Fibroblast of peridontal ligament (primary cell): ENCODE results near the gene HELZ.
"Not testable (repeated sequence)": the region's sequence is repeated elsewhere in the genome, so short reads cannot be mapped to it uniquely, and the experiment has no call there.

Experiments used
- DNase-seq: peaks from one replicate; pipeline ENCODE4 v3.0.0-alpha.2; 2010; ENCODE audit errors: extremely low read depth

HELZ gene

DNA sequence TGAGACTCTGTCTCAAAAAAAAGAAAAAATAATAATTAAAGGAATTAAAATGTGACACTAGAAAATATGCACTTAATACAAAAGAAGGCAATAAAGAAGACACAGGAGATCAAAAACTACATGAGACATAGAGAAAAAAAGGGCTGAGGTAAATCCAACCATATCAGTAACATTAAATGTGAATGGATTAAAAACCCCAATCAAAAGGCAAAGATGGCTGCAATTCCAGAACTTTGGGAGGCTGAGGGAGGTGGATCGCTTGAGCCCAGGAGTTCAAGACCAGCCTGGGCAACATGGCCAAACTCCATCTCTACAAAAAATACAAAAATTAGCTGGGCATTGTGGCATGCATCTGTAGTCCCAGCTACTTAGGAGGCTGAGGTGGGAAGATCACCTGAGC, 103.0 kb downstream of the HELZ start:
- DNase-seq = not testable (repeated sequence)

GRCh38 chr17:67139784-67140665, 105.0 kb downstream of the HELZ start:
- DNase-seq = peak; percentile 25

DNA sequence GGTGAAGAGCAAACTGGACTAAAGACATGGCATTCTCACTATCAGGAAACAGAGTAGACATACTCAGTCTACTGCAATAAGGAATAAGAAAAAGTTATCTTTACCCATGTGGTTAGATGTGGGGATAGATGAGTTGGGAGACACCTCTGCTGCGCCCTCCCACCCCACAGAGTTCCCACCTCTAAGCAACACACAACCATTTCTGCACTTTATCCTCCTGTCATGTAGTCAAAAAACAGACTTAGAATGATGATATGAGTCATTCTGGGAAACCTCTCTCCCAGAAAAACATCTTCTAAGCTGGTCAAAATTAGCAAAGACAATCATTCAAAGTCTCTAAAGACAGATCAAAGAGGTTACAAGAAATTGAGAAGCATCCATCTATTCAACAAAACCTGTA, 105.7 kb downstream of the HELZ start:
- DNase-seq = no peak

- no peak for DNase-seq
These were observed 106.6 kb downstream of the HELZ start for GRCh38 chr17:67138392-67138791.

DNA sequence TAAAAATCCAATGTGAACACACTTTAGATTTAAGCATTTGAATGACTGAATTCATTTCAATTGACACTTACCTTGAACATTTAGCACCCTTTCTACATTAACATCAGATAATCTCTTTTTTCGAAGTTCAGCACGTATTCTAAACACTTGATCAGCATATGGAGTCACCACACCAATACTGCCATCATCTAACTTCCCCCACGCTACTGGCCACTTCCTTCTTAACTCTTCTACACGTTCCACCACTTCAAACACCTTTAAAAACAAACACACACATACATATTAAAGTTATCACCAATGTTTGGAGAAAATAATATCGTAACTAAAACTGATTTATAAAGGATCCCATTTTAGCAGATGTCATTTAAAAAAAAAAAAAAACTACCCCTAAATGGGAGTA, 107.1 kb downstream of the HELZ start:
- no peak for DNase-seq

- no peak for DNase-seq
These were observed 108.0 kb downstream of the HELZ start for GRCh38 chr17:67137026-67137370.

GRCh38 chr17:67136191-67137025, 108.6 kb downstream of the HELZ start:
- DNase-seq = peak; percentile 35

DNA sequence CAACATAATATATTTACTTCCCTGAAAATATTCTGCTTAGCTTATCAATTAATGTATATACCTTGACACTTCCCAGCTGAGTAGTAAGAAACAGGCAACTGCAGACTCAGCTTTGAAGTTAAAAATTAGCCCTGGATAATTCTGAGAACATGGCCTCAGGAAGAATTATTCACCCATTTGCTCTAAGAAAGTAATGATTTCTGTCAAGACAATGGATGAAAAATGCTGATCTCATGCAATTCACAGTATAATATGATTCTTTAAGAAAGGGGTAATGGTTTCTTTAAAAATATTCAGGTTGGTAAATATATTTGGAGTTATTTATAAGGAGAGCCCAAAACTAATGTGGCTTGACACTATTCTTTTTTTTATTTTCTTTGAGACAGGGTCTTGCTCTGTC, 111.8 kb downstream of the HELZ start:
- no peak for DNase-seq

- DNase-seq = no peak
These were observed 112.6 kb downstream of the HELZ start for GRCh38 chr17:67132366-67132765.

GRCh38 chr17:67130768-67131167, 114.2 kb downstream of the HELZ start:
- DNase-seq = no peak

GRCh38 chr17:67129283-67129682, 115.7 kb downstream of the HELZ start:
- no peak for DNase-seq

GRCh38 chr17:67128700-67129099, 116.3 kb downstream of the HELZ start:
- no peak for DNase-seq

- DNase-seq = no peak
These were observed 117.1 kb downstream of the HELZ start for GRCh38 chr17:67127925-67128324.

GRCh38 chr17:67126983-67127382, 118.0 kb downstream of the HELZ start:
- no peak for DNase-seq

DNA sequence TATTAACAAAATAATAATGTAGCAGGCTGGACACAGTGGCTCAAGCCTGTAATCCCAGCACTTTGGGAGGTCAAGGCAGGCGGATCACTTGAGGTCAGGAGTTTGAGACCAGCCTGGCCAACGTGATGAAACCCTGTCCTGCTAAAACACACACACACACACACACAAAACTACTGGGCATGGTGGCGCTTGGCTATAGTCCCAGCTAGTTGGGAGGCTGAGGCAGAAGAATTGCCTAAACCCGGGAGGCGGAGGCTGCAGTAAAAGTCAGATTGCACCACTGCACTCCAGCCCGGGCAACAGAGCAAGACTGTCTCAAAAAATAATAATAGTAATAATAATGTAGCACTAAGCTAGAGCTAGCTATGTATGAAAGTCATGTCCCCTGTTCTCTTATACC, 118.5 kb downstream of the HELZ start:
- DNase-seq = not testable (repeated sequence)

DNA sequence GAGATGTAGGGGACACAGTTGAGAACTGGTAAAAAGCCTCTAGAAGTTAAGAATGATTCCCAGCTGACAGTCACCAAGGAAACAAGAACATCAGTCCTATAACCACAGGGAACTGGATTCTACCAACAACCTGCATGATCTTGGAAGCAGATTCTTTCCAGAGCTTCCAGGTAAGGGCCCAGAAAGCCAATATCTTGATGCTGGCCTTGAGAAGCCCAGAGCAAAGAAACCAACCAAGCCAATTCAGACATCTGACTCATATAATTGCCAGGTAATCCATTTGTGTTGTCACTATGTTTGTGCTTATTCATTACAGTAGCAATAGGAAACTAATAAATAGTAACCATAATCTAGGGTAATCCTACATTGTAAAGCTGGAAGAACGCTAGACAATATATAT, 119.1 kb downstream of the HELZ start:
- DNase-seq = no peak

DNA sequence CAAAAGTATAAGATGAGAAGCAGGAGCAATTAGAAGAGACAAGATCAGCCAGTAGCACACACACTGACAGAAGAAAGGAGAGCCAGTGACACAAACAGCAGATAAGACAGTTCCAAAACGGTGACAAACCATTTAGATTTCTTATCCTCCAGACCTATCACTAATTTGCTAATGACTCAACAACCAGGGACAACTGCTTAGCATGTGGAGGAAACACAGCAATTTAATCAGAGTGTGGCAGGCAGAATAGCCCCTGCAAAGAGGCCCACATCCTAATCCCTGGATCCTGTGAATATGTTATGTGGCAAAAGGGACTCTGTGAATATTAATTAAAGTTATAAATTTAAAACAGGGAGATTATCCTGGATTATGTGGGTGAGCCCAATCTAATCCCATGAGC, 119.6 kb downstream of the HELZ start:
- no peak for DNase-seq

DNA sequence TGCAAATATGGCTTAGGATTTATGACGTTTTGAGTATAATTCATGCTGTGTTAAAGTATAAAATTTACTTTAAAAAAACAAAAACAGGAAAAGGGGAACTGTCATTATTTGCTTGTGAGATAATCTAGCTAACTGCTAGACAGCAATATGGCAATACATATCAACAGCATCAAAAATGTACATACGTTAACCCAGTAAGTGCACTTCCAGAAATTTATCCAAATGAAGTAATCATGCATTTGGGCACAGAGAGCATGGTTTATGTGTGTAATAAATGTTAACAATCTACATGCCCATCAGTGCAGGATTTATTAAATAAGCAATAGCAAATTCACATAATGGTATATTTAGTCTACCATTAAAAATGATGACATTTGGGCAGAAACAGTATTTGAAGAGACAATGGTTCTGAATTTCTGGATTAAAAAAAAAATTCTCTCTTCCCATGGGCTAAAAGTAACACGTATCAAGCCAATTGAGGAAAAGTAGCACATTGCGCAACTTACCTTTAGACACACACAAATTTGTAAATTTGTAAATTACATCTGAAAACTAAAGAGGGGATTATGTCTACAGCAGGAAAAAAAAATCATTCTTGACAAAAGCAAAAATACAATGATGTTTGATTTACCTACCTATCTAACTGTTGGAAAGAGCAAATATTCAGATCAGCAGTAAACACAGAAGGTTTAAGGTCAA, 120.4 kb downstream of the HELZ start:
- no peak for DNase-seq

GRCh38 chr17:67123699-67124098, 121.3 kb downstream of the HELZ start:
- DNase-seq = no peak

DNA sequence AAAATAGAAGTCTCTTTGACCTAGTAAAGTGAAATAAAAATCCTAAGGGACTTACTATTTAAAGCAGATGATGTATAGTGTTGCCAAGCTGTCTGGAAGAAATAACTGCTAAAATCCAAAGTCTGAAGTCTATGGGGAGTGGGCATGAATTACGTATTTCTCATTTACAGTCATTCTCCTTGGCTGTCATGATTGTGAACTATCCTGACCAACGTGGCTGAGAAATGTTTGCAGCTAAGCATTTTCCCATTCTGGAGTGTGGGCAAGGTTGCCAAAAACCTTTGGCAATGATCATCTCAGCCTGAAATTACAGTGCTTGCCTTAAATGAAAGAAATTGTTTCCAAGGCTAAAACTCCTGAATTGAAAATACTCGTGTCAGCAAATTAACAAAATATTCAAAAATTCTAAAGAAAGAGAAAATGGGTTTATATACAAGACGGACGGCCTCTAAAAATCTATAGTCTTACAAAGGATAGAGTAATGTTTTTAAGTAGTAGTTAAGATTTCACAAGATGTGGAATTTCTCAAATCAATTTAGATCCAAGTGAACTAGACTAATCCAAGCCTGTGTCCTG, 123.6 kb downstream of the HELZ start:
- DNase-seq = peak; percentile 74

GRCh38 chr17:67119102-67119501, 125.9 kb downstream of the HELZ start:
- DNase-seq = no peak

DNA sequence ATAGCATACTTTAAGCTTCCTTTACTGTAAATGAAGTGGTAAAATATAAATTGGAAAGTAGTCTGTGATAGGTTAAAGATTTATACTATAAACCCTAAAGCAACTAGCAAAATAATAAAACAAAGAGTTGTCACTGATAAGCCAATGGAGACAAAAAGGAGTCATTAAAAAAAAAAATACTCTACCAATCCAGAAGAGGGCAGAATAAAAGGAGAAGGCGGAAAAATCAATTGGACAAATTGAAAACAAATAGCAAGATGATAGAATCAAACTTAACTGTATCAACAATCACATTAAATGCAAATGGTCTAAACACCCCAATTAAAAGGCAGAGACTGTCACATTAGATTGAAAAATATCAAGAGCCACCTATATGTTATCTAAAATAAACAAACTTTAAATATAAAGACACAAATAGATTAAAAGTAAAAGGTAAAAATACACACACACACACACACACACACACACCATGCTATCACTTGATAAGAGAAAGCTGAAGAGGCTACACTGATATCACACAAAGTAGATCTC, 128.9 kb downstream of the HELZ start:
- no peak for DNase-seq
